Glutamatergic neuron (in vitro differentiated cells): ENCODE data around the gene COL28A1. TPM values are rescaled to one million over a fixed set of nuclear protein-coding genes. Genes with fewer than 3 reads are reported as not detected.

ENCODE experiments used
- DNase-seq: peaks from one replicate; pipeline ENCODE4 v3.0.0; 2022
- H3K27ac Mint-ChIP-seq: one replicate; pipeline ENCODE4 v1.8.0; 2020; ENCODE audit warnings: mild to moderate bottlenecking, mixed read lengths, inconsistent platforms; ENCODE audit not compliant: unreplicated experiment
- H3K27me3 Mint-ChIP-seq: one replicate; pipeline ENCODE4 v1.8.0; 2020; ENCODE audit warnings: mild to moderate bottlenecking, moderate library complexity, mixed read lengths, inconsistent platforms; ENCODE audit not compliant: unreplicated experiment
- H3K36me3 Mint-ChIP-seq: one replicate; pipeline ENCODE4 v1.8.0; 2020; ENCODE audit warnings: mild to moderate bottlenecking, mixed read lengths, inconsistent platforms; ENCODE audit not compliant: unreplicated experiment
- H3K4me1 Mint-ChIP-seq: one replicate; pipeline ENCODE4 v1.8.0; 2020; ENCODE audit warnings: mild to moderate bottlenecking, low read depth, mixed read lengths, inconsistent platforms; ENCODE audit not compliant: unreplicated experiment
- H3K4me3 Mint-ChIP-seq: one replicate; pipeline ENCODE4 v1.8.0; 2020; ENCODE audit warnings: mild to moderate bottlenecking, mixed read lengths, inconsistent platforms; ENCODE audit not compliant: unreplicated experiment
- H3K9me3 Mint-ChIP-seq: one replicate; pipeline ENCODE4 v1.8.0; 2020; ENCODE audit warnings: mild to moderate bottlenecking, moderate library complexity, mixed read lengths, inconsistent platforms; ENCODE audit not compliant: unreplicated experiment
- CTCF ChIP-seq: fragments of 200-600 bp; sonication (generic); IDR thresholded peaks from one replicate; pipeline ENCODE4 v1.5.0; 2021; ENCODE audit not compliant: partially characterized antibody, unreplicated experiment
- total RNA-seq: library from RNA; stranded (reverse); fragmentation: NEBNext Ultra II Directional; extraction: Animal tissue kit (Norgen Biotek cat#: 25700); gene quantifications from one replicate; pipeline ENCODE4 v1.2.1, GENCODE V29; 2021; ENCODE audit not compliant: unreplicated experiment

COL28A1 gene
- total RNA-seq, 1 donor from 2014 or later: 0.39 TPM

GRCh38 chr7:7517754-7518153 lies 17.9 kb downstream of the COL28A1 start:
- no peaks in the 10 kb centered on the region for H3K4me1 Mint-ChIP-seq
- no peaks in the 10 kb centered on the region for H3K9me3 Mint-ChIP-seq
- peaks cover 1% of the 10 kb centered on the region for H3K27me3 Mint-ChIP-seq
- no peak for TF ChIP-seq CTCF
- DNase-seq: no peak
- H3K27ac Mint-ChIP-seq: no peak overlapping the region
- no peaks in the 10 kb centered on the region for H3K36me3 Mint-ChIP-seq
- H3K4me3 Mint-ChIP-seq: no peak overlapping the region

DNA sequence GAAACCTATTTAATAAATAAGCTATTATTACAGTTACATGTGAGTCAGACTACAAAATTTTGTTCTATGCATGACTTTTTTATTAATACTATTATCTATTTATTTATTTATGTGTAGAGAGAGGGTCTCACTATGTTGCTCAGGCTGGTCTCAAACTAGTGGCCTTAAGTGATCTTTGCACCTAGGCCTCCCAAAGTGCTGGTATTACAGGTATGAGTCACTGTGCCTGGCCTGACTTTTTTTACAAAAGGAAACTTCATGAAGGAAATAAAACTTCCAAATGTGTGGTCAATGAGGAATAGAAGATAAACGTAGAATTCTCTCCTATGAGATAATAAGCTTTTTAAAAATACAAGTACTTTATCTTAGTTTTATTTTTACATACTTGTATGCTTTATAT lies 19.0 kb downstream of the COL28A1 start:
- H3K27ac Mint-ChIP-seq: no peak overlapping the region
- no peak overlapping the region for H3K4me3 Mint-ChIP-seq
- H3K4me1 Mint-ChIP-seq: no peaks in the 10 kb centered on the region
- no peaks in the 10 kb centered on the region for H3K9me3 Mint-ChIP-seq
- DNase-seq: no peak
- no peak for TF ChIP-seq CTCF
- H3K36me3 Mint-ChIP-seq: no peaks in the 10 kb centered on the region
- H3K27me3 Mint-ChIP-seq: peaks cover 1% of the 10 kb centered on the region

GRCh38 chr7:7516156-7516555 lies 19.5 kb downstream of the COL28A1 start:
- no peak for TF ChIP-seq CTCF
- Mint-ChIP-seq H3K4me3 (no peak overlapping the region), H3K9me3 (no peaks in the 10 kb centered on the region), H3K27me3 (no peaks in the 10 kb centered on the region), H3K36me3 (no peaks in the 10 kb centered on the region), H3K27ac (no peak overlapping the region), H3K4me1 (no peaks in the 10 kb centered on the region)
- no peak for DNase-seq

GRCh38 chr7:7512861-7513597 lies 22.6 kb downstream of the COL28A1 start:
- Mint-ChIP-seq H3K9me3 (no peaks in the 10 kb centered on the region), H3K4me3 (no peak overlapping the region), H3K27ac (no peak overlapping the region), H3K36me3 (no peaks in the 10 kb centered on the region), H3K27me3 (no peaks in the 10 kb centered on the region), H3K4me1 (no peaks in the 10 kb centered on the region)
- DNase-seq: no peak
- no peak for TF ChIP-seq CTCF

DNA sequence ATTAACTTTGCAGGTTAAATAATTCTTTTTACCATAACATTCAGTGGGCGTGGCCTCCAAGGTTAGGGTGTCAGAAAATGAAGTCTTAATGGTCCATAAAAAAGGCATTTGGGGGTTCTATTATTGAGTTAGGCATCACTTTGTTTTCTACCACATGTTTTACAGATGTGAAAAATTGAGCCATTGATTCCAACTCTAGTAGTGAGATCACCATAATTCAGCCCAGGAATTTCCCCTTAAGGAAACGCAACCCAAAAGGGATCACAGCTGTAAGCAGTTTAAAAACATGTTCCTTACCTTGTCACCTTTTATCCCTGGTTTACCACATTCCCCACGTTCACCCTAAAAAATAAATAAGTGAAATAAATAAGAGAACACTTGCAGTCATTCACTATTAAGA lies 24.9 kb downstream of the COL28A1 start:
- H3K27me3 Mint-ChIP-seq: no peaks in the 10 kb centered on the region
- DNase-seq: no peak
- no peaks in the 10 kb centered on the region for H3K36me3 Mint-ChIP-seq
- no peak overlapping the region for H3K4me3 Mint-ChIP-seq
- H3K27ac Mint-ChIP-seq: no peak overlapping the region
- no peak for TF ChIP-seq CTCF
- H3K9me3 Mint-ChIP-seq: no peaks in the 10 kb centered on the region
- no peaks in the 10 kb centered on the region for H3K4me1 Mint-ChIP-seq
